SK-N-SH (cell line): ENCODE measurements around the gene UCN2. TPM values are rescaled to one million over a fixed set of nuclear protein-coding genes. Genes with fewer than 3 reads are reported as not detected.

Experiments used
- CTCF ChIA-PET: fragments of 300-600, 350-600 bp; formaldehyde crosslinking; extraction: SDS; loops from one replicate; lab custom pipeline; 2021; lab: Yijun Ruan, JAX
- POLR2A ChIA-PET: fragments of 350-600 bp; sonication (Branson Sonifier 250); formaldehyde crosslinking; extraction: SDS; loops from one replicate; lab custom pipeline; 2020; ENCODE audit warnings: antibody characterized with exemption, inconsistent platforms; lab: Yijun Ruan, JAX
- DNase-seq: peaks from one replicate; pipeline ENCODE4 v3.0.0; 2012
- H2AFZ ChIP-seq: fragments of 200-600 bp; sonication (generic); 2 replicates; pipeline ENCODE4 v1.8.1; 2016; ENCODE audit warnings: antibody characterized with exemption, mild to moderate bottlenecking, low read depth
- H3F3A ChIP-seq: fragments of 200-600 bp; sonication (generic); replicated peaks from 2 replicates; pipeline ENCODE3; 2016; ENCODE audit warnings: antibody characterized with exemption, mild to moderate bottlenecking; ENCODE audit not compliant: insufficient read depth
- H3K27ac ChIP-seq, 2 experiments: fragments of 200-500 bp in 1 of 2; fragments of 200-600 bp in 1 of 2; sonication (Bioruptor generic) in 1 of 2; sonication (generic), shearing (Covaris generic) in 1 of 2; 2 replicates each; pipeline versions ENCODE4 v1.5.1 to v1.6.1; 2014 to 2016; ENCODE audit warnings: low read depth in 2 of 2, inconsistent platforms in 1 of 2, low read length in 1 of 2, mild to moderate bottlenecking in 1 of 2, mixed read lengths in 1 of 2
- H3K27me3 ChIP-seq: fragments of 200-600 bp; sonication (generic), shearing (Covaris generic); 2 replicates; pipeline ENCODE4 v1.6.1; 2016; ENCODE audit warnings: mixed run types; ENCODE audit not compliant: insufficient read depth
- H3K36me3 ChIP-seq, 2 experiments: fragments of 200-500 bp in 1 of 2; fragments of 200-600 bp in 1 of 2; sonication (Bioruptor generic) in 1 of 2; sonication (generic) in 1 of 2; replicated peaks in 1 of 2; 2 replicates each; pipeline versions ENCODE3 to v1.5.1; 2014 to 2016; ENCODE audit warnings: low read length in 1 of 2, mild to moderate bottlenecking in 1 of 2; ENCODE audit not compliant: insufficient read depth in 2 of 2, control insufficient read depth in 1 of 2
- H3K4me1 ChIP-seq, 2 experiments: fragments of 200-500 bp in 1 of 2; fragments of 200-600 bp in 1 of 2; sonication (Bioruptor generic) in 1 of 2; sonication (generic), shearing (Covaris generic) in 1 of 2; 2 replicates each; pipeline versions ENCODE4 v1.5.1 to v1.6.1; 2014 to 2016; ENCODE audit warnings: low read depth in 1 of 2, low read length in 1 of 2, mixed run types in 1 of 2; ENCODE audit not compliant: insufficient read depth in 2 of 2, control insufficient read depth in 1 of 2
- H3K4me2 ChIP-seq: fragments of 200-600 bp; sonication (generic), shearing (Covaris generic); 2 replicates; pipeline ENCODE4 v1.6.1; 2017; ENCODE audit warnings: mixed run types
- H3K4me3 ChIP-seq, 2 experiments: fragments of 200-500 bp in 1 of 2; fragments of 200-600 bp in 1 of 2; sonication (Bioruptor generic) in 1 of 2; sonication (generic), shearing (Covaris generic) in 1 of 2; 2 replicates each; pipeline versions ENCODE4 v1.5.1 to v1.8.1; 2014 to 2016; ENCODE audit warnings: low read depth in 2 of 2, inconsistent platforms in 1 of 2, low read length in 1 of 2, mild to moderate bottlenecking in 1 of 2, mixed read lengths in 1 of 2, moderate library complexity in 1 of 2
- H3K79me2 ChIP-seq: fragments of 200-600 bp; sonication (generic); 2 replicates; pipeline ENCODE4 v1.8.1; 2017; ENCODE audit warnings: mild to moderate bottlenecking; ENCODE audit not compliant: insufficient read depth
- H3K9ac ChIP-seq: fragments of 200-600 bp; sonication (generic); 2 replicates; pipeline ENCODE4 v1.6.1; 2017; ENCODE audit warnings: mixed run types
- H3K9me2 ChIP-seq: fragments of 200-600 bp; sonication (generic); 2 replicates; pipeline ENCODE4 v1.6.1; 2017; ENCODE audit warnings: mixed run types
- H3K9me3 ChIP-seq: fragments of 200-600 bp; sonication (generic); 2 replicates; pipeline ENCODE4 v1.6.1; 2017; ENCODE audit warnings: mixed run types, mild to moderate bottlenecking, moderate library complexity
- H4K20me1 ChIP-seq: fragments of 200-600 bp; sonication (generic); 2 replicates; pipeline ENCODE4 v1.6.1; 2017; ENCODE audit warnings: mild to moderate bottlenecking, mixed run types; ENCODE audit not compliant: insufficient read depth
- CHD2 ChIP-seq: fragments of 150-350 bp; IDR thresholded peaks from 2 replicates; pipeline ENCODE4 v1.6.1; 2018; ENCODE audit warnings: low read length; ENCODE audit not compliant: partially characterized antibody
- ELF1 ChIP-seq: IDR thresholded peaks from 2 replicates; pipeline ENCODE4 v1.4.0; 2012
- GABPA ChIP-seq: IDR thresholded peaks from 2 replicates; pipeline ENCODE4 v1.4.0; 2012; ENCODE audit warnings: low read depth, mild to moderate bottlenecking
- IRF3 ChIP-seq: fragments of 150-350 bp; IDR thresholded peaks from 2 replicates; pipeline ENCODE4 v1.6.1; 2016; ENCODE audit warnings: mild to moderate bottlenecking, low read depth, low read length
- JUND ChIP-seq: IDR thresholded peaks from 2 replicates; pipeline ENCODE4 v1.4.0; 2012
- MXI1 ChIP-seq: IDR thresholded peaks from 2 replicates; pipeline ENCODE4 v1.6.1; 2012; ENCODE audit warnings: mild to moderate bottlenecking, low read depth, low read length, improper control_type of control experiment
- NFIC ChIP-seq: IDR thresholded peaks from 2 replicates; pipeline ENCODE4 v1.4.0; 2012; ENCODE audit warnings: borderline replicate concordance
- NRF1 ChIP-seq: IDR thresholded peaks from 2 replicates; pipeline ENCODE4 v1.6.1; 2012; ENCODE audit warnings: low read depth, mild to moderate bottlenecking, low read length
- PBX3 ChIP-seq: IDR thresholded peaks from 2 replicates; pipeline ENCODE4; 2012
- POLR2AphosphoS5 ChIP-seq: IDR thresholded peaks from 2 replicates; pipeline ENCODE4 v1.6.1; 2012; ENCODE audit warnings: low read depth, low read length
- RAD21 ChIP-seq: IDR thresholded peaks from 2 replicates; pipeline ENCODE4 v1.6.1; 2012; ENCODE audit warnings: mild to moderate bottlenecking, low read length
- RCOR1 ChIP-seq: fragments of 150-350 bp; IDR thresholded peaks from 2 replicates; pipeline ENCODE4 v1.6.1; 2017; ENCODE audit warnings: antibody characterized with exemption, low read length
- RFX5 ChIP-seq: IDR thresholded peaks from 2 replicates; pipeline ENCODE4 v1.6.1; 2012; ENCODE audit warnings: mild to moderate bottlenecking, improper control_type of control experiment, low read length
- SIN3A ChIP-seq: IDR thresholded peaks from 2 replicates; pipeline ENCODE4 v1.6.1; 2012; ENCODE audit warnings: low read depth, mild to moderate bottlenecking, low read length, moderate library complexity, borderline replicate concordance
- YY1 ChIP-seq: IDR thresholded peaks from 2 replicates; pipeline ENCODE4 v1.4.0; 2012; ENCODE audit warnings: low read depth, mild to moderate bottlenecking
- WGBS: methylation state at CpG from one replicate; pipeline ENCODE4 v1.1.6; 2017; ENCODE audit warnings: low lambda C conversion rate; 5-methylcytosine and 5-hydroxymethylcytosine counted together
- polyA plus RNA-seq, 3 experiments: library from polyadenylated mRNA; depleted of rRNA; stranded (reverse); fragments of >200 nt; gene quantifications; 2 replicates each; pipeline ENCODE4 v1.2.3, GENCODE V29; 2012
- TF ChIP-seq, protein P1 (sequence below): IDR thresholded peaks from 2 replicates; pipeline ENCODE4 v1.4.0; 2012; ENCODE audit warnings: low read depth, borderline replicate concordance
- TF ChIP-seq, protein P2 (sequence below): fragments of 150-350 bp; IDR thresholded peaks from 2 replicates; pipeline ENCODE4 v1.6.1; 2017; ENCODE audit warnings: antibody characterized with exemption, low read length, low read depth, borderline replicate concordance

The UCN2 gene
- polyA plus RNA-seq, 1 of the 3 experiments (the other 2 are of a cell fraction) = 0.69 TPM

- no peak for TF ChIP-seq IRF3
- no peak for TF ChIP-seq NRF1
- TF ChIP-seq, protein P1, sequence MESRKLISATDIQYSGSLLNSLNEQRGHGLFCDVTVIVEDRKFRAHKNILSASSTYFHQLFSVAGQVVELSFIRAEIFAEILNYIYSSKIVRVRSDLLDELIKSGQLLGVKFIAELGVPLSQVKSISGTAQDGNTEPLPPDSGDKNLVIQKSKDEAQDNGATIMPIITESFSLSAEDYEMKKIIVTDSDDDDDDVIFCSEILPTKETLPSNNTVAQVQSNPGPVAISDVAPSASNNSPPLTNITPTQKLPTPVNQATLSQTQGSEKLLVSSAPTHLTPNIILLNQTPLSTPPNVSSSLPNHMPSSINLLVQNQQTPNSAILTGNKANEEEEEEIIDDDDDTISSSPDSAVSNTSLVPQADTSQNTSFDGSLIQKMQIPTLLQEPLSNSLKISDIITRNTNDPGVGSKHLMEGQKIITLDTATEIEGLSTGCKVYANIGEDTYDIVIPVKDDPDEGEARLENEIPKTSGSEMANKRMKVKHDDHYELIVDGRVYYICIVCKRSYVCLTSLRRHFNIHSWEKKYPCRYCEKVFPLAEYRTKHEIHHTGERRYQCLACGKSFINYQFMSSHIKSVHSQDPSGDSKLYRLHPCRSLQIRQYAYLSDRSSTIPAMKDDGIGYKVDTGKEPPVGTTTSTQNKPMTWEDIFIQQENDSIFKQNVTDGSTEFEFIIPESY = no peak
Measured at GRCh38 chr3:48599509-48600285, 36.1 kb upstream of the UCN2 start (continued).

GRCh38 chr3:48599077-48599501 is 35.5 kb upstream of the UCN2 start:
- 88% methylated on average over 11 of the region's 11 CpGs for WGBS
- peaks cover 45% of the 10 kb centered on the region for H3F3A ChIP-seq
- peak overlapping the region in 1 of 2 experiments; percentile 96 for H3K27ac ChIP-seq
- peaks cover 16 to 42% of the 10 kb centered on the region in 2 experiments for H3K36me3 ChIP-seq
- H4K20me1 ChIP-seq = no peaks in the 10 kb centered on the region
- no peak for DNase-seq
- H3K9me3 ChIP-seq = no peaks in the 10 kb centered on the region
- H3K79me2 ChIP-seq = peaks cover 5% of the 10 kb centered on the region; the same call in 1 of the 2 replicates
- no peaks in the 10 kb centered on the region for H3K9me2 ChIP-seq
- H3K4me1 ChIP-seq = peaks cover 30 to 37% of the 10 kb centered on the region in 2 experiments; a peak in 3 of 4 replicates
- CTCF ChIA-PET = interaction anchor here (1.2 to 1.6 kb wide), 2 partner anchors 10 to 37 kb away, joined by 4 read pairs; partner anchors contain the start of genes SLC26A6 and UQCRC1
- TF ChIP-seq PBX3 = no peak
- no peak for TF ChIP-seq YY1
- no peak for TF ChIP-seq SIN3A
- TF ChIP-seq GABPA = no peak
- TF ChIP-seq MXI1 = no peak
- no peak for TF ChIP-seq RCOR1
- TF ChIP-seq JUND = no peak
- no peak for TF ChIP-seq ELF1
- TF ChIP-seq, protein P1 = no peak
- TF ChIP-seq POLR2AphosphoS5 = no peak
- no peak for TF ChIP-seq RFX5
- no peak for TF ChIP-seq RAD21
- TF ChIP-seq NFIC = no peak
- TF ChIP-seq, protein P2, sequence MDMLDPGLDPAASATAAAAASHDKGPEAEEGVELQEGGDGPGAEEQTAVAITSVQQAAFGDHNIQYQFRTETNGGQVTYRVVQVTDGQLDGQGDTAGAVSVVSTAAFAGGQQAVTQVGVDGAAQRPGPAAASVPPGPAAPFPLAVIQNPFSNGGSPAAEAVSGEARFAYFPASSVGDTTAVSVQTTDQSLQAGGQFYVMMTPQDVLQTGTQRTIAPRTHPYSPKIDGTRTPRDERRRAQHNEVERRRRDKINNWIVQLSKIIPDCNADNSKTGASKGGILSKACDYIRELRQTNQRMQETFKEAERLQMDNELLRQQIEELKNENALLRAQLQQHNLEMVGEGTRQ = no peak
- TF ChIP-seq CHD2 = no peak
- peak overlapping the region; percentile 52 for H3K9ac ChIP-seq
- no peak overlapping the region for H2AFZ ChIP-seq
- peak overlapping the region in 1 of 2 experiments; percentile 9; a peak in 1 of 4 replicates for H3K4me3 ChIP-seq
- H3K27me3 ChIP-seq = no peaks in the 10 kb centered on the region
- POLR2A ChIA-PET = interaction anchor here (0.9 kb wide), 1 partner anchor 10 kb away, joined by 3 read pairs; no protein-coding TSS in a partner anchor
- peak overlapping the region; percentile 76 for H3K4me2 ChIP-seq
